Amniotic epithelial cell (primary cell): ENCODE results near the gene GSX2.
"Not testable (repeated sequence)": the region's sequence is repeated elsewhere in the genome, so short reads cannot be mapped to it uniquely, and the experiment has no call there.

ENCODE experiments used
- DNase-seq: peaks from one replicate; pipeline ENCODE4 v3.0.0-alpha.2; 2010; ENCODE audit warnings: low read depth

GSX2 gene

DNA sequence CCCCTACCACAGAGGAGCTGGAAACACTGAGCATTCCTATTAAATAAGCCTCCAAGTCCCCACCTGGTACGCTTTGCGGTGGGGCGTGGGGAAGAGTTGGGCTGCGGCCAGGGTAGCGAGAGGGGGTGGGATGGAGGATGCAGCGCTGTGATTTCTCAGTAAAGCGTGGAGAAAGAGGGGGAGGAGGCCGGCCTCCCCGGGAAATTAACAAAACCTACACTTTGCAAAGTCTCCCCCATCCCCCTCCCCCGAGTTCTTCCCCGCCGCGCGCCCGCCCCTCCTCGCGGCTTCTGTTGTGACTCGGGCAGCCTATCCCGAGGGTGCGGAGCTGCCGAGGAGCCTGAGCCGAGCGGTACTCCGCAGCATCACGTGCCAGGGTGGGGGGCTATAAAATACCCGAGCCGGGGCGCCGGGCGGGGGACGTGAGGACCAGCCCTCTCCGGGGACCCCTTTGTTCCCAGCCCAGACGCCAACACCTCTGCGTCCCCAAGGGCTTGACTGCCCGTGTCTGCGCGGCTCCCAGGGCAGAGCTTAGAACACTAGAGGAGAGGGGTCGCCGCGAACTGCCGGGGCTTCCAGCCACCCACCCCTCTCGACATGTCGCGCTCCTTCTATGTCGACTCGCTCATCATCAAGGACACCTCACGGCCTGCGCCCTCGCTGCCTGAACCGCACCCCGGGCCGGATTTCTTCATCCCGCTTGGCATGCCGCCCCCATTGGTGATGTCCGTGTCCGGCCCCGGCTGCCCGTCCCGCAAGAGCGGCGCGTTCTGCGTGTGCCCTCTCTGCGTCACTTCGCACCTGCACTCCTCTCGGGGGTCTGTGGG, at the start of gene GSX2:
TSS of gene GSX2 (plus strand) at position 416 of the 827 bp plus-strand sequence. CDS start at position 598, 182 bp downstream.
- DNase-seq: peak; percentile 42

DNA sequence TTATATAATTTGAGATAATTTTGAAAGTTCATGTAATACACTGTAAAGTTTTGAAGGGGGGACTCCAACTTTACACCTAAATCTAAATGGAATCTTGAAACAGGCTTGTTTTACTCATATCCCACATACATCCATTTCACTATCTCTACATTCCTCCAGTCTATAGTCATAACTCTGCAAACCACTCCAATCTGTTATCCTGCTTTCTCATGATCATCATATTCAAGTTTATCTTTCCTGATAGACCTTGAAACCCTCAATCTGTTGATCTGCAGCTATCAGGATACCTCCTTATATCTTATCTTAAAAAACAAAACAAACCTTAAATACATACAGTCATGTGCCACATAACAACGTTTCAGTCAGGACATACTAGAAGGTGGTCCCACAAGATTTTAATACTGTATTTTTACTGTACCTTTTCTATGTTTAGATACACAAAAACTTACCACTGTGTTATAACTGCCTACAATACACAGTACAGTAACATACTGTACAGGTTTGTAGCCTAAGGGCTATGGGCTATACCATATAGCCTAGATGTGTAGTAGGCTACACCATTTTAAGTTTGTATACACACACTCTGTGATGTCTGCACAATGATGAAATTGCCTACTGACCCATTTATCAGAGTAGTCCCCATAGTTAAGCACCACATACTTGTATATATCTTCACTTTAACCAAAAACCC, 49.6 kb upstream of the GSX2 start:
- peak; percentile 85 for DNase-seq

DNA sequence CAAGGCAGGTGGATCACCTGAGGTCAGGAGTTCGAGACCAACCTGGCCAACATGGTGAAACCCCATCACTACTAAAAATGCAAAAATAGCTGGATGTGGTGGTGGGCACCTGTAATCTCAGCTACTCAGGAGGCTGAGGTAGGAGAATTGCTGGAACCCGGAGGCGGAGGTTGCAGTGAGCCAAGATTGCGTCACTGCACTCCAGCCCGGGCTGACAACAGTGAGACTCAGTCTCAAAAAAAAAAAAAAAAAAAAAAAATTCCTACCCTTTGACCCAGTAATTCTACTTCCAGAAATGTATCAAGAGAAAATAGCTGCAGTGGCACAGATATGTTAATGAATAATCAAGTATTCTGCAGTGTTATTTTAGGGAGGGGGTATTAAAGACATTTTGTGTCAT, 46.6 kb upstream of the GSX2 start:
- DNase-seq: not testable (repeated sequence)

DNA sequence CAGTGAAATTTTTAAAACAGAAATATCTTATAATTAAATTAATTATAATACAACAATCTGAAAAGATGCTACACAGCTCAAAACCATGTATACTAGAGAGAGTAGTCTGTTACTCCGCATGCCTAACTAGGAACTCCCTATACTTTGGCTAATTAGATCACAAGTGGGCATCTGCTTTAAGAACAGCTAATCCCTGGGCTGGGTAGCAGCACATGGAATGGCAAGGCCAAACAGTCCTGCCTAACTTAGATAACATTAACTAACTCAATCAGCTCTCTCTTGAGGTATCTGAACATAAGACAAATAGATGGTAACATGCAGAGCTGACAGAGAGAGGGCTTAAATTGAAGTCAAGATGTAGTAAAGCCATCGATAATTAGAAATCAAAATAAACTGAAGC, 45.5 kb upstream of the GSX2 start:
- no peak for DNase-seq

DNA sequence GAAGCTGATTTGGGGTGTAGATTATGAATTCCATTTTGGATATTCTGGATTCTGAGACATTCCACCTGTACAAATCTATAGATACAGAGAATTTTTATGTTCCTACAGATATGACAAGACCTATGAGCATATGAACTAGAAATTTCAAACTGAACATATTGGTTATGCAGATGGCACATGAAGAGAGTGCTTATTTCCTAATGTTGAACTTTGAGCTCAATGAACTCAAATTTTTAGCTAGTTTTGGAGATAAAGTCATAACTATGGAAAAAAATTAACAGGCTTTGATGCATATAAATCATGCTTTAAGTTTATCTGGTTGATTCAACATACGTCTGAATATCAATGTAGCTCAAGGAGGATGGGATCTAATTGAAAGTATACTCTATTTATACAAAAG, 44.5 kb upstream of the GSX2 start:
- no peak for DNase-seq

DNA sequence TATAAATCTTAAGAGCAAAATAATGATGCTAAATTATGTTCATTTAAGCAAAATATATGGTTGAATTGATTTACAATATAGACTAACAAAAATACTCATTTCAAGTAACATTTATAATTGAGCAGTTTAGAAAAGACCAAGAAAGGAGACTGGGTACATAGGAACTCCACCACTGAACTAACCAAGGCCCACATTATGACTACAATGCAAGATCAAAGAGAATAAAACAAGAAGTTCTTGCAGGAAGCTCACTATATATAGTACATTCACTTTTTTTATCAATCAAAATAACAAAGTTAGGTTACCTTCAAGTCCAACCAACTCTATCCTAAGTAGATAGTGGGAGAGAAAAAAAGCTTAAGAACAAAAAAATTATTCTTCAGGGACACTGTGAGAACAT, 43.6 kb upstream of the GSX2 start:
- DNase-seq: no peak

GRCh38 chr4:54058171-54058570, 41.8 kb upstream of the GSX2 start:
- no peak for DNase-seq

GRCh38 chr4:54060116-54060515, 39.8 kb upstream of the GSX2 start:
- no peak for DNase-seq

DNA sequence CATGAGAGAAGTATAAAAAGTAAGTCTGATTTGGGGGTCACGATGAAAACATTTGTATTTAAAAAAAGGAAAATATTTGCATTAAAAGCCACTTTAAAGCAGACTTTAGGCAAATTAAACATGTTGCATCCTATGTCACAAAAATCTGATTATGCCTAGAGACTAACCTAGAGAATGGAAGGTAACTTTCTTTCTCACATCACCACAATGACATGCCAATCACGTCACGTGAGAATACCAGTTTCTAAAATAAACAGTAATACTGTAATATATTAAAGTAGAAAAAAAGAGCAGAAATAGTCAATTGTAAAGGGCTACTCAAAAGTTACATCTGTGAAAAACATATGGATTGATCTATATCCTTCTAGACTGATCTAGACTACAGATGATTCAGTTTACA, 38.9 kb upstream of the GSX2 start:
- no peak for DNase-seq

GRCh38 chr4:54061873-54062272, 38.1 kb upstream of the GSX2 start:
- DNase-seq: no peak

GRCh38 chr4:54062392-54062791, 37.6 kb upstream of the GSX2 start:
- no peak for DNase-seq

GRCh38 chr4:54063229-54063628, 36.7 kb upstream of the GSX2 start:
- DNase-seq: peak; percentile 56

- DNase-seq: peak; percentile 24
These were observed 36.1 kb upstream of the GSX2 start for GRCh38 chr4:54063737-54064316.

DNA sequence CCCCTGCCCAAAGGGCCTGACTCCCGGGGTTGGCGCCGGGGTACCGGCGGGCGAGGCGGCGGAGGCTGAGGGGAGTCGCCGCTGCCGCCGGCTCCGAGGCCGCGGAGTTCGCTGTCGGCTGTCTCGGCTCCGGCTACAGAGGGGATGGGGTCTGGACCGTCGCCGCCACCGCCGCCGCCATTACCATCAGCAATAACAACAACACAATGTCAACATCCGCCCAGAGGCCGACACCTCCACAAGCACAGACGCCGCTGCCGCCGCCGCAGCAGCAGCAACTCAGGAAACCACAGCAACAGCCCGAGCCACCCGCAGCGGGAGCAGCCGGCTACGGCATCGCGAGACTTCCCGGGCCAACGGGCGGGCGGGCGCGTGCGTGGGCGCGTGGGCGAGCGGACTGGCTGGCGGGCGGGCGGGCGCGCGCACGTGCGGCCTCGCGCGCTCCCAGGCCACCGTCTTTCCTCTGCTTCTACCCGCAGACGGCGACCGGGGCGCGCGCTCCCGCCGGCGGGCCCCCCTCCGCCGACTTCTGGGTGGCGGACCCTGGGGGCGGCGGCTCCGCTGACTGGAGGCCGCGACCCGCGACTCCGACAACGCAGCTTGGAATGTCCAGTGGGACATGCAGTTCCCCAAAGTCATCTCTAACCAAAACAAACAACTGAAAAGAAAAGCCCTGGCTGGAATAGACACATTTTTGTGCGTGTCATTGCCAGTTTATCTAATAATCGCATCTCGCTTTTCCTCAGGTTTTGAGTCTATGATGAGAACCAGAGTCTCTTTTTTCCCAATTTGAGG, 35.4 kb upstream of the GSX2 start, which contains the start of gene CHIC2:
TSS of gene CHIC2 (minus strand) at position 289 of the 795 bp plus-strand sequence. CDS start 305 bp downstream, outside the sequence.
- DNase-seq: peak; percentile 89

GRCh38 chr4:54065282-54066087, 34.5 kb upstream of the GSX2 start:
- DNase-seq: no peak

- no peak for DNase-seq
These were observed 33.9 kb upstream of the GSX2 start for GRCh38 chr4:54066088-54066415.

DNA sequence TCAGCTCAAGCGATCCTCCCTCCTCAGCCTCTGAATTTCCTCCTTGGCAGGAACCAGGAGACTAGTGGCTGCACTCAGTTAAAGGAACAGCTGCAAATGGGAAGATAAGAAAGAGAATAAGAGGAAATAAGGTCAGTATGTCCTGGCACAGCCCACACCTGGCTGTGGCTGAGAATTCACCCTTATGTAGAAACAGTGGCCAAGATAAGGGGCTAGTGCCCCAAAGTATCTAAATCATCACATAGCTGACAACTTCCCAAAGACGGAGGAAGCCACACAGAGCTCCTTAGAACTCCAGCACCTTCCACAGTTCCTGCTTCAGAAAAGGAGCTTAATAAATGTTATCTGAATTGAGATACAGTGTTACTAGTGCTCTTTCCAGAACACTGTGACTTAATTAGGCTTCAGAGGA, 33.2 kb upstream of the GSX2 start:
- DNase-seq: no peak

DNA sequence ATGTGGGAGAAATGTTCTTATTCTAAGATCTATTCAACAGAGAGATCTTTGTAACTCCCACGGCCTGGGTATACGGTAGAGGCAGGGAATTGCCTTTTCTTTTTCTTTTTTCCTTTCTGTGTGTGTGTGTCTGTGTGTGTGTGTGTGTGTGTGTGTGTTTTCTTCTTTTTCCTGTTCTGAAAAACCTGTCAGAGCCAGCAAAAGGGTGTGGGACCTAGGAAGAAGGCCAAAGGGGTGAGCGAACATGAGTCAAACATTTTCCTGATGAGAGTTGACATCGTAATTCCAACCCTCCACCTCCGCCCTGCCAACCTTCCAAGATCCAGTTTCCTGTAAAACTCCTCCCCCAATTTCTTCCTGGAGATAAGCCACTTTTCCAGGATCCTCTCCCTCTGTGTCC, 32.8 kb upstream of the GSX2 start:
- peak; percentile 79 for DNase-seq

- peak; percentile 61 for DNase-seq
These were observed 26.6 kb upstream of the GSX2 start for GRCh38 chr4:54073271-54073880.

DNA sequence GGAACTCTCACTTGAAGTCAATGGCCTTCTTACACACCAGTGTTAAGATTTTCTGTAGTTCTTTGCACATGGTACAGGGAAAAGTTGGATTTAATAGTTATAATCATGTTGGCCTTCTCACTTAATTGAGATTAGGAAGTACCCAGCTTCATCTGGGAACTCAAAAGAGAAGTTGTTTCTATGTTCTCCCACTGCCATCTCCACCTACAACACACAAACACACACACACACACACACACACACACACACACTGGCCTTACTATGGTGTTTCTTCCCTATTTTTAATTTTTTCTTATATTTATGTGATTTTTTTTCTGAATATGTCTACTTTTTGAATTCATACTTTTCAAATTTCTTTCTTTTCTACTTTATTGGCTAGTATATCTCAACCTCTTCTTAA, 25.6 kb upstream of the GSX2 start:
- DNase-seq: no peak

- DNase-seq: no peak
These were observed 23.3 kb upstream of the GSX2 start for GRCh38 chr4:54076673-54077072.
